Measurements from ENCODE around the gene RBBP5. TPM values are rescaled to one million over a fixed set of nuclear protein-coding genes. Genes with fewer than 3 reads are reported as not detected.

RBBP5 gene
- total RNA-seq, result 21.7 and 22.7 TPM in 2 replicates

DNA sequence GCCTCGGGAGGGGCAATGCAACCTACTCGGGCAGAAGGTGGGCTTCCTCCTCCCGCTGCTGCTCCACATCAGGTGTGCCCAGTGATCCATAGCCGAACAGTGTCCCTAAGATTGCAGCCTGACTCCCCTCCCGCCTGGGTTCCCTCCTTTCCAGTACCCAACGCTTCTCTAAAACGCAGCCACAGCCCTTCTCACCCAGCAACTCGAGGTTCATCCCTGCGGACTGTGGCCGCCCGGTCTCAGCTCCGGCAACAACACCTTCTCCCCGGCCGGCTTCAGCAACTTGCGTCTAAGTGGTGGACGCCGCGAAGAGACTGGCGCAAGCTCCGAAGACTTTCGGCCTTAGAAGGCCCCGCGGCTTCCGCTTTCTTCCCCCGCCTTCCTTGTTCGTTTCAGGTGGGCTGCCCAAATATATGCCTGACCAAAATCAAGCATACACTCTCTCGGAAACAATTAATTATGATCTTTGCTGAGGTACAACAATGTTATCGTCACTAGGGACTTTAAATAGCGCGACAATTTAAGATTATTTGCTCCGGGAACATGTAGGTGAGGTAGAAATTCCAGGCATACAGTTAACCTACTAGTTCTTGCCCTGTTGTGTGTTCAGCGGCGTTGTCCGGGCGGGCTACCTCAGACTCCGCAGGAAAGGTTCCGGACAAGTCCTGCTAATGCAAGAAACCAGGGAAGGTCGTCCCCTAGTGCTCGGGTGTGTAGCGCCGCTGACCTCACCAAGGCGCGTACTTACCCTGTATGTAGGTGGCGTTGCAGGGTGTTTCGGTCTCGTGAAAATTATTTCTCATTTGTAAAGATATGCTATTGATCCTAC, at the start of gene RBBP5:
RBBP5 (minus strand) TSS at position 319 of the 829 bp plus-strand sequence; CDS start at position 214, 105 bp downstream.

DNA sequence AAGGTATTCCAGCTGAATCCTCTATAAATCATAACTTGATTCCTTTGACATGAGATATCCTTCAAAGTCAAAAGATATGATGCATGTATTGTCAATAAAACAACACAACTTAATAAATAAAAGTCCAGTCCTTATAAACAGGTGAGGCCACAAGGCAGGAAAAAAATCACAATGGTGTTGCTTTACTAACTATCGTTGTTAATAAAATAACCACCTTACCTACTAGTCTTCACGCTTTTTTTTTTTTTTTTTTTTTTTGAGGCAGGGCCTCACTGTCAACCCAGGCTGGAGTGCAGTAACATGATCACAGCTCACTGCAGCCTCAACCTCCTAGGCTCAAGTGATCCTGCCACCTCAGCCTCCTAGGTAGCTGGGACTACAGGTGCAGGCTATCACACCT, 37.4 kb downstream of the RBBP5 start, which contains the start of gene TMEM81:
TMEM81 (minus strand) TSS at position 101 of the 400 bp plus-strand sequence. CDS start 140 bp downstream, outside the sequence.

GRCh38 chr1:205042911-205043806, 78.6 kb downstream of the RBBP5 start, which contains the start of gene CNTN2:
Gene CNTN2, plus strand, starts transcription at chr1:205043212. Its CDS starts 9,974 bp downstream, at chr1:205053186.

Other genes starting within 250 kb of the RBBP5 start
- gene CNTN2, start 78.8 kb downstream of the RBBP5 start, total RNA-seq, result not detected in 2 replicates
- gene TMEM81, start 37.5 kb downstream of the RBBP5 start, total RNA-seq, result 1.4 and 1.8 TPM in 2 replicates
- gene DSTYK, start 89.7 kb upstream of the RBBP5 start, total RNA-seq, result 18.4 and 20.3 TPM in 2 replicates
- gene TMCC2, start 106.0 kb upstream of the RBBP5 start, total RNA-seq, result 4.5 and 6.8 TPM in 2 replicates
- 6.4 and 6.8 TPM in 2 replicates for gene NUAK2, start 199.8 kb upstream of the RBBP5 start, total RNA-seq
- not detected in 2 replicates for gene KLHDC8A, start 234.9 kb upstream of the RBBP5 start, total RNA-seq